ENCODE data around the gene IFT52. TPM values are rescaled to one million over a fixed set of nuclear protein-coding genes. Genes with fewer than 3 reads are reported as not detected.

IFT52 gene, protein sequence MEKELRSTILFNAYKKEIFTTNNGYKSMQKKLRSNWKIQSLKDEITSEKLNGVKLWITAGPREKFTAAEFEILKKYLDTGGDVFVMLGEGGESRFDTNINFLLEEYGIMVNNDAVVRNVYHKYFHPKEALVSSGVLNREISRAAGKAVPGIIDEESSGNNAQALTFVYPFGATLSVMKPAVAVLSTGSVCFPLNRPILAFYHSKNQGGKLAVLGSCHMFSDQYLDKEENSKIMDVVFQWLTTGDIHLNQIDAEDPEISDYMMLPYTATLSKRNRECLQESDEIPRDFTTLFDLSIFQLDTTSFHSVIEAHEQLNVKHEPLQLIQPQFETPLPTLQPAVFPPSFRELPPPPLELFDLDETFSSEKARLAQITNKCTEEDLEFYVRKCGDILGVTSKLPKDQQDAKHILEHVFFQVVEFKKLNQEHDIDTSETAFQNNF
- total RNA-seq: 10 to 100 TPM; 16.3 to 23.4 TPM

DNA sequence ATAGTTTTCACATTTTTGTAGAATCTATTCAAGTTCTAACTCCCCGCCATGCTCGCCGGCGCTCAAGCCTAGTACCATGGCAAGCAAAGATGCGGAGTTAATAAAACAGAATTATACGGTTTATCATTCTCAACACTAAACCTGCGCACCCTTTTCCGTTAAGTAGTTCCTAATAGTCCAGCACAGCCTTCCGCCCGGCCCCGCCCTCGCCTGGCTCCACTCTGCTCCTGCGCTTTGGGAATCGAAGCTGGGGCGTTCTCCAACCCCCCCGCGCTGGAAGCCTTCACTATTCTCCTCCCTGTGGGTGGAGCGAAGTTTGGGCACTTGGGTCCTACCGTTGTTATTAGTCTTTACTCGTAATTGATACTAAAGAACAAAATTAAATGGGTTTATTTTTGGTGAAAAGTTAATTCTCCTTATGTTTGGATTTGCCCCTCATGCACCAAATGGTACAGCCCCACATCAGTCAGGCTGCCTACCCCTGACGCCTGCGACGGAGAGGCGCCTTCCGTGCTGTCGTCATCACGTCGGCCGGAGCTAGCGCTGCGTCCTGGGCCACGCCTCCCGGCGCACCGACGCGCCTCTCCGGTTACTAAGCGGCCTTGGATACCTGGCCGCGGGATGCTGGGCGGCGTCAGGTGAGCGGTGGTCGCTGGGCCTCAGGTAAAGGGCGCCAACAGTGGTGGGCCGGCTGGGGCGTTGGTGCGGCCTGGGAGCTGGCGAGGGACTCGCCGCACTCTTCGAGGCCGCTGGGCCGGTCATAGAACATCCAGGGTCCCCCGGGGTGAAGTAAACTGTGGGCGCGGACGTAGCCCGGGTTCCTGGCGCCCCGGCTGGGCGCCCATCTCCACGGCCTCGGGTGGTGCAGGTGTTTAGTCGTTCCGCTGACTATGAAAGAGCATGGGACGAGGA lies at the start of gene IFT52:
Gene IFT52 (plus strand): TSS at position 546 of the 912 bp plus-strand sequence. CDS start 3,762 bp downstream, outside the sequence.
- intact Hi-C loops (cut with DNase I): loop anchor here (10.0 kb wide), 1 partner anchor 56 kb away; no protein-coding TSS in a partner anchor
- peak within 1 kb of the TSS; percentile 63 to 93 (median 82) for H3K27ac ChIP-seq
- H3K27me3 ChIP-seq: no peaks in the 10 kb centered on the region
- TF ChIP-seq, protein P1, sequence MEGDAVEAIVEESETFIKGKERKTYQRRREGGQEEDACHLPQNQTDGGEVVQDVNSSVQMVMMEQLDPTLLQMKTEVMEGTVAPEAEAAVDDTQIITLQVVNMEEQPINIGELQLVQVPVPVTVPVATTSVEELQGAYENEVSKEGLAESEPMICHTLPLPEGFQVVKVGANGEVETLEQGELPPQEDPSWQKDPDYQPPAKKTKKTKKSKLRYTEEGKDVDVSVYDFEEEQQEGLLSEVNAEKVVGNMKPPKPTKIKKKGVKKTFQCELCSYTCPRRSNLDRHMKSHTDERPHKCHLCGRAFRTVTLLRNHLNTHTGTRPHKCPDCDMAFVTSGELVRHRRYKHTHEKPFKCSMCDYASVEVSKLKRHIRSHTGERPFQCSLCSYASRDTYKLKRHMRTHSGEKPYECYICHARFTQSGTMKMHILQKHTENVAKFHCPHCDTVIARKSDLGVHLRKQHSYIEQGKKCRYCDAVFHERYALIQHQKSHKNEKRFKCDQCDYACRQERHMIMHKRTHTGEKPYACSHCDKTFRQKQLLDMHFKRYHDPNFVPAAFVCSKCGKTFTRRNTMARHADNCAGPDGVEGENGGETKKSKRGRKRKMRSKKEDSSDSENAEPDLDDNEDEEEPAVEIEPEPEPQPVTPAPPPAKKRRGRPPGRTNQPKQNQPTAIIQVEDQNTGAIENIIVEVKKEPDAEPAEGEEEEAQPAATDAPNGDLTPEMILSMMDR (IDR thresholded peaks at IDR 0.05): peak in 1 of 7 experiments; percentile 20
- peak; percentile 20 to 69 (median 65) for TF ChIP-seq POLR2A (IDR thresholded peaks at IDR 0.05)
- peak; percentile 93 to 96 (median 94) for DNase-seq
- 0% methylated on average over 35 to 62 of the region's 68 CpGs for WGBS, 2 donors
- peaks cover 50% of the 10 kb centered on the region for H3K4me1 ChIP-seq
- no peaks in the 10 kb centered on the region for H3K9me3 ChIP-seq
- H3K4me3 ChIP-seq: peak within 1 kb of the TSS; percentile 88 to 96
- peak; percentile 97 for ATAC-seq
- peaks cover 0 to 2% of the 10 kb centered on the region in 2 donors for H3K36me3 ChIP-seq (replicated peaks in 1 of 2; ENCODE audit: insufficient read depth in 1 of 2, low read depth in 2 of 2)

DNA sequence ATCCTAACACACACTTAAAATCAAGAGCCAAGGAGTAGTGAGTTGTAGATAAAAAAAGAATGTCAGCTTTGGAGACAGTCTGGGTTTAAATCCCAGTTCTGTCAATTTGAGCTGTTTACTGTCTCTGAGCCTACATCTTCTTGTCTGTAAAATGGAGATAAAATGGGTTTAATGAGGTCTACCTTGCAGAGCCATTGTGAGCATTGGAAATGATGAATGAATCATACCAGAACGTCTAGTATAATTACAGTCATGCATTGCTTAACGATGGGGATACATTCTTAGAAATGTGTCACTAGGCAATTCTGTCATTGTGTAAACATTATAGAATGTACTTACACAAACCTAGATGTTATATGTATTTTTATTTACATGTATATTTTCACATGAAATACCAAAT lies 49.5 kb upstream of the IFT52 start:
- TF ChIP-seq, protein P1 (IDR thresholded peaks at IDR 0.05): no peak
- no peak for TF ChIP-seq POLR2A (IDR thresholded peaks at IDR 0.05)
- DNase-seq (no peak), ATAC-seq (no peak)
- Histone ChIP-seq H3K4me1 (peaks cover 15% of the 10 kb centered on the region), H3K27ac (no peak overlapping the region), H3K4me3 (no peak overlapping the region), H3K27me3 (no peaks in the 10 kb centered on the region), H3K9me3 (no peaks in the 10 kb centered on the region), H3K36me3 (replicated peaks in 1 of 2; ENCODE audit: insufficient read depth in 1 of 2, low read depth in 2 of 2) (no peaks in the 10 kb centered on the region)
- WGBS, 2 donors: 67% methylated on average over 2 of the region's 2 CpGs
- intact Hi-C loops (cut with DNase I): no loop called here

DNA sequence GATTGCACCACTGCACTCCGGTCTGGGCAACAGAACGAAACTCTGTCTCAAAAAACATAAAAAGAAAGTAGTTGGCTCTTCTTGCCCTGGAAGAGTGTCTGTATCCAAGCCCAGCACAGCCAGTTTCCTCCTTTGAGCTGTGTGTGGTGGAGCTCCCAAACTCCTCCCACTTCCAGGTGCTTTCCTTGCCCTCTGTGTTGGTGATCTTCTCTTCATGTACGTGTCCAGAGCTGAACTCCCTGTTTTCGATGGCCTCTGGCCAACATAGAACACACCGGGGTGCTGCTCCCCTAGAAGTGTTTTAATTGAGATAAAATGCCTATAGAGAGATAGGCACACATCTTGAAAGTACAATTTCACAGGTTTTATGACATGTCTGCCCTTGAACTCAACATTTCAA lies 48.6 kb upstream of the IFT52 start:
- intact Hi-C loops (cut with DNase I): no loop called here
- Histone ChIP-seq H3K4me3 (no peak overlapping the region), H3K27ac (no peak overlapping the region), H3K27me3 (no peaks in the 10 kb centered on the region), H3K36me3 (replicated peaks in 1 of 2; ENCODE audit: insufficient read depth in 1 of 2, low read depth in 2 of 2) (no peaks in the 10 kb centered on the region), H3K4me1 (peaks cover 15% of the 10 kb centered on the region), H3K9me3 (no peaks in the 10 kb centered on the region)
- DNase-seq (no peak), ATAC-seq (no peak)
- 65 to 70% methylated on average over 5 of the region's 5 CpGs for WGBS, 2 donors
- TF ChIP-seq, protein P1 (IDR thresholded peaks at IDR 0.05): no peak
- no peak for TF ChIP-seq POLR2A (IDR thresholded peaks at IDR 0.05)

DNA sequence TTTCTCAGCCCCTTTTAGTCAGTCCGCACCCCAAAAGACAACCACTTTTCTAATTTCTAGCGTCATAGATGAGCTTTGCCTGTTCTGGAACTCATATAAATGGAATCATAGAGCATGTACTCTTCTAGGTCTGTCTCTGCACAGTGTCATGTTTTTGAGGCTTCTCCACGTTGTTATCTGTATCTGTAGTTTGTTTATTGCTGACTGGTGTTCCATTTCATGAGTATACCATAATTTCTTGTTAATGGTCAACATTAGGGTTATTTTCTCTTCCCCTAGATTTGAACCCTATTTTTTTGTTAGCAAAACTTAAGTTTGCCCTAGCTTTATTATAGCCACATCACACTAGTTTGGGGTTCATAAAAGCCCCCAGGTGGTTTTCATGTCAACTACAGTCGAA lies 48.1 kb upstream of the IFT52 start:
- Histone ChIP-seq H3K9me3 (no peaks in the 10 kb centered on the region), H3K4me3 (no peak overlapping the region), H3K36me3 (replicated peaks in 1 of 2; ENCODE audit: insufficient read depth in 1 of 2, low read depth in 2 of 2) (no peaks in the 10 kb centered on the region), H3K27me3 (no peaks in the 10 kb centered on the region), H3K27ac (no peak overlapping the region), H3K4me1 (peaks cover 15% of the 10 kb centered on the region)
- ATAC-seq: no peak
- WGBS, 2 donors: 71 to 76% methylated on average over 4 of the region's 4 CpGs
- intact Hi-C loops (cut with DNase I): no loop called here
- TF ChIP-seq, protein P1 (IDR thresholded peaks at IDR 0.05): no peak
- TF ChIP-seq POLR2A (IDR thresholded peaks at IDR 0.05): no peak
- no peak for DNase-seq

All from body of pancreas (tissue), 4 donors.